GM18907 (cell line): ENCODE data around the gene NTMT2.

Experiments
- ATAC-seq: cut with Tn5 transposase; IDR thresholded peaks from one replicate; pipeline ENCODE4 v1.9.1; 2021; ENCODE audit warnings: mild to moderate bottlenecking, moderate library complexity; ENCODE audit not compliant: unreplicated experiment

The NTMT2 gene

GRCh38 chr1:170205301-170205700 lies 59.5 kb downstream of the NTMT2 start:
- no peak for ATAC-seq

GRCh38 chr1:170209125-170209524 lies 63.4 kb downstream of the NTMT2 start:
- ATAC-seq = no peak

- no peak for ATAC-seq
Observed at GRCh38 chr1:170210142-170210541, 64.4 kb downstream of the NTMT2 start.

GRCh38 chr1:170213596-170213995 lies 67.8 kb downstream of the NTMT2 start:
- no peak for ATAC-seq

- no peak for ATAC-seq
Observed at GRCh38 chr1:170214117-170215032, 68.6 kb downstream of the NTMT2 start.

GRCh38 chr1:170215072-170215885 lies 69.5 kb downstream of the NTMT2 start:
- ATAC-seq = no peak

- ATAC-seq = no peak
Observed at GRCh38 chr1:170217517-170218256, 71.9 kb downstream of the NTMT2 start.

- ATAC-seq = no peak
Observed at GRCh38 chr1:170218257-170218650, 72.5 kb downstream of the NTMT2 start.
